SK-N-SH (cell line): ENCODE results near the gene ROBO1.

Experiments
- CHD2 ChIP-seq: fragments of 150-350 bp; IDR thresholded peaks from 2 replicates; pipeline ENCODE4 v1.6.1; 2018; ENCODE audit warnings: low read length; ENCODE audit not compliant: partially characterized antibody
- EP300 ChIP-seq, 2 experiments: IDR thresholded peaks; 2 replicates each; pipeline versions ENCODE4 v1.4.0 to v1.6.1; 2012; ENCODE audit warnings: borderline replicate concordance in 1 of 2, low read depth in 1 of 2, low read length in 1 of 2
- FOXJ3 ChIP-seq: sonication (generic); formaldehyde crosslinking; IDR thresholded peaks from 2 replicates; pipeline ENCODE4 v1.5.1; 2020; ENCODE audit warnings: mild to moderate bottlenecking, missing genetic modification reagents
- GATA2 ChIP-seq: sonication (generic); formaldehyde crosslinking; IDR thresholded peaks from 2 replicates; pipeline ENCODE4 v1.5.0; 2020; ENCODE audit warnings: mild to moderate bottlenecking, missing genetic modification reagents
- JUND ChIP-seq: IDR thresholded peaks from 2 replicates; pipeline ENCODE4 v1.4.0; 2012
- MAX ChIP-seq: IDR thresholded peaks from 2 replicates; pipeline ENCODE4 v1.4.0; 2012; ENCODE audit warnings: low read depth
- PBX3 ChIP-seq: IDR thresholded peaks from 2 replicates; pipeline ENCODE4; 2012
- RCOR1 ChIP-seq: fragments of 150-350 bp; IDR thresholded peaks from 2 replicates; pipeline ENCODE4 v1.6.1; 2017; ENCODE audit warnings: antibody characterized with exemption, low read length
- TAF1 ChIP-seq: IDR thresholded peaks from 2 replicates; pipeline ENCODE4 v1.6.1; 2012; ENCODE audit warnings: low read depth, mild to moderate bottlenecking, low read length, moderate library complexity, borderline replicate concordance
- TCF12 ChIP-seq: IDR thresholded peaks from 2 replicates; pipeline ENCODE4 v1.4.0; 2012
- TF ChIP-seq, protein P1 (sequence below): fragments of 200-600 bp; sonication (generic); IDR thresholded peaks from 2 replicates; pipeline ENCODE4 v1.6.1; 2017; ENCODE audit warnings: antibody characterized with exemption, mild to moderate bottlenecking, moderate library complexity
- TF ChIP-seq, protein P2 (sequence below): IDR thresholded peaks from 2 replicates; pipeline ENCODE4 v1.4.0; 2012; ENCODE audit warnings: low read depth, borderline replicate concordance

DNA sequence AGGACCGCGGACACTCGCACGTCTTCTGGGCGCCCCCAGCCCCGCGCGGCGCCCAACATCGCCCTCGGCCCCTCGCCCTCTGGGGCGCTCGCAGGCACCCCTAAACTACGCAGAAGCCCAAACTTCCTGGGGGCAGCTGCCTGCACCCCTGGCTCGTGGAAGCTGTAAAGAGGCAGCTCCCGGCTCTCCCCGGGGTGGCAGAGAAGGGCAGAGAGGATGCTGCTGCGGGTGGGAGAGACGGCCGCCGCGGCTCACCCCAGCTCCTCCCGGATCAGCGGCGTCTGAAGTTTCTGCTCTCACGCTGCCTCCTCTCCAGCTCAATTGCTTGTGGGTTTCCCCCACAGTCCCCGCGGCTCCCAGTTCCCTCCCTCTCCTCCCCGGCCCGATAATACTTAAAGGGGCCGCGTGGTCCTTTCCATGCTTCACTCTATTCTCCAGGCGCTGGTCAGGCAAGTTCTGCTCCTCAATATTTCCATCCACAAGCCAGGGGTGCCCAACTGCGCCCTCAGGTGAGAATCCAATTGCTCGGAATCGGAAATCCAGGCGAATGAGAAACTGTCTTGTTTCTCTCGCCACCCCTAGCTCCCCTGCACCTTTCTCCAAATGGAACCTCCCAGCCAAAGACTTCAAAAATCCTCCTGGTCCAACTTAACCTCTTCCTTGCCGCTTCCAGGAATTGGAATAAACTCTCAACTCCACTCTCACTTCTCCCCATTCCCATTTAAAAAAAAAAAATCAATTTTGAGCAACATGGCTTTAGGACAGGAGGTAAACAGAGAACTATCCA is 748.5 kb downstream of the ROBO1 start:
- TF ChIP-seq, protein P1, sequence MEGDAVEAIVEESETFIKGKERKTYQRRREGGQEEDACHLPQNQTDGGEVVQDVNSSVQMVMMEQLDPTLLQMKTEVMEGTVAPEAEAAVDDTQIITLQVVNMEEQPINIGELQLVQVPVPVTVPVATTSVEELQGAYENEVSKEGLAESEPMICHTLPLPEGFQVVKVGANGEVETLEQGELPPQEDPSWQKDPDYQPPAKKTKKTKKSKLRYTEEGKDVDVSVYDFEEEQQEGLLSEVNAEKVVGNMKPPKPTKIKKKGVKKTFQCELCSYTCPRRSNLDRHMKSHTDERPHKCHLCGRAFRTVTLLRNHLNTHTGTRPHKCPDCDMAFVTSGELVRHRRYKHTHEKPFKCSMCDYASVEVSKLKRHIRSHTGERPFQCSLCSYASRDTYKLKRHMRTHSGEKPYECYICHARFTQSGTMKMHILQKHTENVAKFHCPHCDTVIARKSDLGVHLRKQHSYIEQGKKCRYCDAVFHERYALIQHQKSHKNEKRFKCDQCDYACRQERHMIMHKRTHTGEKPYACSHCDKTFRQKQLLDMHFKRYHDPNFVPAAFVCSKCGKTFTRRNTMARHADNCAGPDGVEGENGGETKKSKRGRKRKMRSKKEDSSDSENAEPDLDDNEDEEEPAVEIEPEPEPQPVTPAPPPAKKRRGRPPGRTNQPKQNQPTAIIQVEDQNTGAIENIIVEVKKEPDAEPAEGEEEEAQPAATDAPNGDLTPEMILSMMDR = no peak
- TF ChIP-seq JUND (no peak; the same call in 1 of the 2 replicates), FOXJ3 (CRISPR knock-in tag) (no peak), GATA2 (peak; percentile 45), MAX (peak; percentile 95), CHD2 (peak; percentile 42), EP300 (IDR thresholded peaks at IDR 0.05; ENCODE audit: borderline replicate concordance in 1 of 2, low read depth in 1 of 2, low read length in 1 of 2) (peak in 1 of 2 experiments; percentile 63; a peak in 2 of 4 replicates), TAF1 (peak; percentile 99), RCOR1 (peak; percentile 16; the same call in 1 of the 2 replicates), TCF12 (peak; percentile 25; the same call in 1 of the 2 replicates), PBX3 (no peak; the same call in 1 of the 2 replicates)
- TF ChIP-seq, protein P2, sequence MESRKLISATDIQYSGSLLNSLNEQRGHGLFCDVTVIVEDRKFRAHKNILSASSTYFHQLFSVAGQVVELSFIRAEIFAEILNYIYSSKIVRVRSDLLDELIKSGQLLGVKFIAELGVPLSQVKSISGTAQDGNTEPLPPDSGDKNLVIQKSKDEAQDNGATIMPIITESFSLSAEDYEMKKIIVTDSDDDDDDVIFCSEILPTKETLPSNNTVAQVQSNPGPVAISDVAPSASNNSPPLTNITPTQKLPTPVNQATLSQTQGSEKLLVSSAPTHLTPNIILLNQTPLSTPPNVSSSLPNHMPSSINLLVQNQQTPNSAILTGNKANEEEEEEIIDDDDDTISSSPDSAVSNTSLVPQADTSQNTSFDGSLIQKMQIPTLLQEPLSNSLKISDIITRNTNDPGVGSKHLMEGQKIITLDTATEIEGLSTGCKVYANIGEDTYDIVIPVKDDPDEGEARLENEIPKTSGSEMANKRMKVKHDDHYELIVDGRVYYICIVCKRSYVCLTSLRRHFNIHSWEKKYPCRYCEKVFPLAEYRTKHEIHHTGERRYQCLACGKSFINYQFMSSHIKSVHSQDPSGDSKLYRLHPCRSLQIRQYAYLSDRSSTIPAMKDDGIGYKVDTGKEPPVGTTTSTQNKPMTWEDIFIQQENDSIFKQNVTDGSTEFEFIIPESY = no peak
